HG03558 (cell line): ENCODE measurements around the gene TNS1.

Experiments used
- ATAC-seq: cut with Tn5 transposase; IDR thresholded peaks from one replicate; pipeline ENCODE4 v1.9.1; 2021; ENCODE audit warnings: moderate number of reproducible peaks; ENCODE audit not compliant: unreplicated experiment; ENCODE audit errors: extremely low read depth

TNS1 gene

DNA sequence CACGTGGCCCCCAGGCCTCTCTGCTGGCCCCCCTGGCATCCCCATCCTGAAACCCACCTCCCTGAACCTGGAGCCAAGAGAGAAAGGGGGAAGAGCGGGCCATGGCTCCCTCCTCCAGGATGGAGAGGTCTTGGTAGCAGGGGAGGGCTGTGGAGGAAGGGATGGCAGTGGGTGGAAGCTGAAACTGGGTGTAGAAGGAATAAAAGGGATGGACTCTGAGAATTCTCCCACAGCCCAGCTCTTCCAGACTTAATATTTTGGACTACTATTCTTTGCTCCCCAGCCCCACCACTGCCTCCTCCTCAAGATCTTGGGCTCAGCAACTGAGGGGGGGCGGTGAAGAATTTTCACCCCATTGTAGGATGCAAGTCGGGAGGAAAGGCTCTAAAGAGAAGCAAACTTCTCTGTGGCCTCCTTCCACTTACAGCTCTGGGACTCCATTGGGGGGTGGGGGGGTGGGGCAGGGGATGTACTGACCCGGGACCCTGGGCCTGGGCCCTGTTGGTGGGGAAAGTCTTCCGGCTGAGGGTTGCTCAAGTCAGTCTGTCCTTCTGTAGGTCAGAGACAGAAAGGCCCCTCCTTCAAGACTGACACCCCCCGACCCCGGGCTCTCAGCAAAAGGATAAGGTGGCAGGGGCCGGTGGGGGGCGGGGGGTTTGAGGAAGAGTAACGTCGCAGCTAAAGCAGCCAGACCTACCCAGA is 501 bp downstream of the TNS1 start:
- no peak for ATAC-seq

GRCh38 chr2:218001629-218002028 is 1.2 kb downstream of the TNS1 start:
- ATAC-seq = no peak

DNA sequence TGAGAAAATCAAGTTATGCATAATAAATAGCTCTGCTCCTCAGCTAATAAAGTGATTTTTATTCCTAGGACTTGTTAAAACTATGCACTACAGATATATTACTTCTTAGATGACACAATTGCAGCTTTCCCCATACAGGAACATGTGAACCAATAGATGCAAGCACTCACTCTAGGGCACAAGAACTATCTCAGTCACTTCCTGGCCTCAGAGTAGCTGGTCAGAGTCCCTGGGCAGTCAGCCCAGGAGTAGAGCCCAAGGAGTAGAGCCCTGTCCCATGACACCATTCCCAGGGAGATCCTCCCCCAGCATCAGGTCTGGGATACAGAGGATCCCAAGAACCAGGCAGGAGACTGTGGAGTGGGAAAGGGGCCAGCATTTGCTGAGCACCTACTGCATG is 2.7 kb downstream of the TNS1 start:
- ATAC-seq = no peak

- no peak for ATAC-seq
Observed at GRCh38 chr2:217999595-217999959, 3.2 kb downstream of the TNS1 start.

DNA sequence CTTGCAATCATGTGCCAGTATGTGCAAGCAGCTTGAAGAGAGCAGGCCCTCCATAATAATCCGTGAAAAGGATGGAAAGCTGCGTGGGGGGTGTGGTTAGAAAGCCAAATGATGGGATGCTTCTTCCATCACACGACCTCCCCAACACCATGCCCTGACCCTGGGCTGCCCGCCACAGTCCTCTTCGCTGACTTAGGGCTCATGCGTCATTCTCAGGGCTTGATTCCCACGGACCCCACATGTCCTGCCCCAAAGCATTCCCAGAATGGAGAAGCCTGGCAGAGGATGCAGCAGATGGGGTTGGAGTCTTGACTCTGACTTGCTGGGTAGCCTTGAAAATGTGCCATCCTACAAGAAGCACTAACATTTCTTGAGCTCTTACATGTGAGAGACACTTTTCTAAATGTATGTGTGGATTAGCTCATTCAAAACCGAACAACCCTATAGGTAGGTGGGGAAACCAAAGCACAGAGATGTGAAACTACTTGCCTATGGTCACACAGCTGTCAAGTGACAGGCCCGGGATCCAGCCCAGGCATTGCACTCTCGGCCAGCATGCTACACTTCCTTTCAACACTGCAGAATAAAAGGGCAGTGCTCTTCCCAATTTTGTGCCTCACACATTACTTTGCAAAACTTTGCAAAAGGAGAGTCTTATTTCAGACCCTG is 3.7 kb downstream of the TNS1 start:
- ATAC-seq = no peak

GRCh38 chr2:217997510-217997909 is 5.3 kb downstream of the TNS1 start:
- ATAC-seq = no peak

GRCh38 chr2:217996361-217996760 is 6.4 kb downstream of the TNS1 start:
- ATAC-seq = no peak

DNA sequence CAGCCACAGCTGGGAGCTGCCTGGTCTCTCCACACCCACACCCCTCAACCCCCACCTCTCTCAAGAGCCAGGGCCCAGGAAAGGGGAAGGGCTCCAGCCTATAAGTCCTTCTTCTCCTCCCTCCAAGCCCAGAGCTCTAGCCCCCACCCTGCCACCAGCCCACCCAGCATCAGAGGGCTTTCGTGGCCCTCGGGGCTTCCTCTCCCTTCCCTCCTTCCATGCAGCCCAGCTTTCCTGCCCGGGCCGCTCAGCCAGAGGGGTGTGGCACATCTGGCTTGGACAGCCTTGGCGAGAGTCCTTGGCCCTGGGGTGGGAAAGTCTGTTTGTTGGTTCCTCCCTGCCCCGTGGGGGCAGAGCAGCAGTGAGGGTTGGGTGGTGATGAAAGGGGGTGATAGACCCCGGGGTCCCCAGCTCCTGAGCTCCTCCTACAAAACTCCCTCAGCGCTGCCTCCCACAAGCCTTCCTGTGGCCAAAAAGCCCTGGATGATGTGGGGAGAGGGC is 7.0 kb downstream of the TNS1 start:
- ATAC-seq = no peak

DNA sequence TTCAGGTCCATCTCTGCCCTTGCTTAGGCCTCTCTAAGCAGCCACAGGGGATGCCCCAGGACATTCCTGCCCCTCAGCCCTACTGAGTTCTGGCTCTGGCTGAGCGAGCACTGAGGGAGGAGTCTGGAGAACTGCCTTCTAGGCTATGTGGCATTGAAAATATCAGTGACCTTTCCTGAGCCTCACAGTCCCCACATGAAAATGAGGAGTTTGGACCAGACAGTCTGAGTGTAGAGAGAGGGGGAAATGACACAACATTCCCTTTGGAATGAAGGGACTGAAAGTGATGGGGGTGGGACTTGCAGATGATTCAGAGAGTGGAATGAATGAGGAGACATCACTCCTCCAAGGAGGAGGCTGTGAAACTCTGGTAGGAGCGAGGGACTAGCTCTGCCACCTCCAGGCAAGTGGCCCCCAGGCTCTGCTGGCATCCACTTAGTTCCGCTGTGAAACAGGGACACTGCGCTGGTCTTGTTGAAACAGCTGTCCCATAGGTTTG is 8.0 kb downstream of the TNS1 start:
- ATAC-seq = no peak

GRCh38 chr2:217993817-217994463 is 8.9 kb downstream of the TNS1 start:
- no peak for ATAC-seq

DNA sequence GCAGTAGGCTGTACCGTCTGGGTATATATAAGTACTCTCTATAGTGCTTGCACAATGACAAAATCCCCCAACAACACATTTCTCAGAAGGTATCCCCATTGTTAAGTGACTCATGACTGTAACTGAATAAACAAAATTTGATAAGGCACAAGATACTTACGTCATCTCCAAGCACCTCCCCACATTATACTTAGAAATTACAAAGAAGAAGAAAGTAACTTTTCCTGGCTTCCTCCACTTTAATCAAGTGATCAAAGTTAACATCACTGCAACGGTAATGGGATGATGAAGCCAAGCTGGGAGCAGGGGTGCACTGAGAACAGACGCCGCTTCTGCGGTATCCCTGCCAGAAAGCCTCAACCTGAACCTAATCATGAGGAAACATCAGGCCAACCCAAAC is 9.7 kb downstream of the TNS1 start:
- ATAC-seq = no peak

DNA sequence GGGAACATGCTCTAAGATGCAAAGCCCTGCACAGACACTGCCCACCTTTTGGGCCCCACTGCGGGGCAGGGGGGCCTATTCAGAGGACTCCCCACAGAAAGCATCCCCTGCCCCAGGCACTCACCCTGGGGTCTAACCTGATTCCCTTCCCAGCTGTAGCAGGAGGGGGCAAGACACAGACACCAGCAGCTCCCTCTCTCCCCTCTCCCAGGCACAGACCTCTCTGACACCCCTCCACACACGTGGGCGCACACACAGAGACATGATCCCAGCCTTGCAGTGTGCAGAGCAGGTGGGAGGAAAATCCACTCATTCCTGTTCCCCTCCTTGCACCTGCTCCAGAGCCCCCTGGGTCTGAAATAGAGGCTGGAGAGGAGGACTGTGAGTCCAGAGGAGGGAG is 10.7 kb downstream of the TNS1 start:
- ATAC-seq = no peak

DNA sequence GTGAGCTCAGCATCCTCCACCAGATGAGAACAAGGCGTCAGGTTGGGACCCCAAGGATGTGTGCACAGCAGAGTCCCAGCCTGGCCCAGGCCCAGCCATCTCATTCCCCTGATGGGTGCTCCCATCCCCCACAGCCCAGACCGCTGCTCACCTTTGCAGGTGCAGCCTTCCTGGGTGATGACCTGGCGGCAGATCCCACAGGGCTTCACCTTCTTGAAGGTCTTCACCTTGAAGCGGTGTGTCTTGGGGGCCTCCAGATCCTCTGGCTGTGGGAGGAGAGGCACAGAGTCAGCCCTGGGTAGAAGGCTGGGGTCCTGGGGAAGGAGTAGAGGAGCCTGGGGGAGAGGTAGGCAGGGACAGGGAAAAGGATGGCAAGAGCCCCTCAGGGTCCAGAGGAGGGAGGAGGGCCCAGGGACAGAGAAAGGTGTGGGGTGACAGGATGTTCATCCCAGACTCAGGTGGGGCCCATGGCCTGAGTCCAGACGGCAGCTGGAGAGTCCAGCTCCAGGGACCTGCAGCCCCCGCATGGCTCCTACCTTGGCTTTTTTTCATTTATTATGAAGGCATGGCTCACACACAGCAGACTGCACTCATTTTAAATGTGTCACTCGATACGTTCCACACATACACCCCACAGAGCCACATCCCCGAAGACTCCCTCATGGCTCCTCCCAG is 11.9 kb downstream of the TNS1 start:
- no peak for ATAC-seq

GRCh38 chr2:217990389-217990788 is 12.4 kb downstream of the TNS1 start:
- ATAC-seq = no peak

DNA sequence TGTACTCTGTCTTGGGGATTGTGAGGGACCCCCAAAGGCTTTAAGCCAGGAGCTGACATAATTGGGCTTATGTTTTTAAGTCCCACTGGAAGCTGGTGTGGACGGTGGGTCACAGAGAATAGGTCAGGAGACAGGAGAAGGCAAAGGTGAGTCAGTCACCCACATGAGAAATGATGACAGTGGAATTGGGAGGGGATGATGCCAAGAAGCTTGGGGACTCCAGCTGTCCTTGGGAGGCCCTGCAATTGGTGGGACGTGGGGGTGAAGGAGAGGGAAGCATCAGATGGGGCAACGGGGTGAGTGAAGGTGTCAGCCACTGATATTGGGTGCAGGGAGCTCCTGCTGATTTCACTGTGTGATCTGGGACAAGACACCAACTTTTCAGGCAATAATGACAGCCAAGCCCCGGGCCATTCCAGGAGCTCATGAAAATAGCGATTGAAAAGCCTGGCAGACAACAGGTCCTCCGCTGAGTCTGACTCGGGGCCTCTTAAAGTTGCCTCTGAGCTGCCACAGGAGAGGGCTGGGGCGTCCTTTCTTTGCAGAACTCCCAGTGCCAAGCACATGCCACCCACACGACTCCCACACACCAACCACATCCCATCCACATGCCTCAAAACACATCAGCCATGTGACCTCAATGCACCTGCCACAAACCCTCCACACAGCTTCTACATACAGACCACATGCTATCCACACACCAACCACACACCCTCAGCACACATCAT is 13.4 kb downstream of the TNS1 start:
- ATAC-seq = no peak

DNA sequence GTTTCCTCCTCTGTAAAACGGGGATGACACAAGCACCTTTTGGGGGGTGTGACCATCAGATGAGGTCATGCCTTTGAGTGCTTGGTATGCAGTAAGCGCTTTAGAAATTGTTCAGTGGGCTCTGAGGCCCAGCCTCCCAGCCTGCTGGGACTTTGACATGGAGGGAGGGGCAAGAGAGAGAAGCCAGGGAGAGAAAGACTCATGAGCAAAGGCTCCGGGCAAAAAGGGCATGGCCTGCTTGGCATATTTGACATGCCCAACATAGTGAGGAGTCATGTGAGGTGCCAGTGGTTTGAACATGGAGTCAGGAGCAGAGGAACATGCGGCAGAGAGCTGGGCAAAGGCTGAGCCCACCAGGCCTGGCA is 14.0 kb downstream of the TNS1 start:
- ATAC-seq = no peak

DNA sequence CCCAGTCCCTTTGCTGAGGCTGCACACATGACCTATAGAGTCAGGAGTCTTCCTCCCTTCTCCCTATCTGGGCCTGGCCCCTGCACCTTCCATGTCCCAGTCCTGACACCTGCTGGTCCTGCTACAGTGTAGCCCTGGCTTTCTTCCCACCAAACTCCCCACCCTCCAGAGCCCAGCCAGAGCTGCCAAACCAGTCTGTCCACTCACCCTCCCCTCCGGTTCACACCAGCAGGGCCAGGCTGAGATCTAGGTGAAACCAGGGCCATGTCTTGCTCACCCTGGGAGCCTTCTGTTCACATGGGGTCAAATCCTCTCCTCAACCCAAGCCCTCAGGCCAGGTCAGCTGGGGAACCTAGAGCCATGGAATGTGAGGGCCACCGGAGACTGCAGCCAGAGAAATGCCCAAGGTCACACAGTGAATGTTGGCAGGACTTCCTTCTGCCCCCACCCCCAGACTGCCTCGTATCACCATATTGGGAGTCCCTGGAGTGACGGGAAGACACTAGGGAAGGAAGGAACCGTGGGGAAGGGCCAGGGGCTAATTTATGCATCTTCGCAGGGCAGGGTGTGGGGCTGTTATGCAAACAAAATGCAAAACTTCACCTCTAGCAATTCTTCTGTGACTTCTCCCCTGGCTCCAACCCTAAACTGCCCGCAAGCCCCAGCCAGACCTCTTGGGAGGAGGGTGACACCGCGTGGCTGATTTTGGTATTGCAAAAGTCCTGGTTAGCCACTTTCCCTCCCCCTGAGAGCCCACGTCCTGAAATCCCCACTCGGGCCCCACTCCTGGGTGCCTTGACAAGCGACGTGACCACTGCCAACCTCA is 14.6 kb downstream of the TNS1 start:
- ATAC-seq = no peak

GRCh38 chr2:217987391-217987790 is 15.4 kb downstream of the TNS1 start:
- ATAC-seq = no peak

DNA sequence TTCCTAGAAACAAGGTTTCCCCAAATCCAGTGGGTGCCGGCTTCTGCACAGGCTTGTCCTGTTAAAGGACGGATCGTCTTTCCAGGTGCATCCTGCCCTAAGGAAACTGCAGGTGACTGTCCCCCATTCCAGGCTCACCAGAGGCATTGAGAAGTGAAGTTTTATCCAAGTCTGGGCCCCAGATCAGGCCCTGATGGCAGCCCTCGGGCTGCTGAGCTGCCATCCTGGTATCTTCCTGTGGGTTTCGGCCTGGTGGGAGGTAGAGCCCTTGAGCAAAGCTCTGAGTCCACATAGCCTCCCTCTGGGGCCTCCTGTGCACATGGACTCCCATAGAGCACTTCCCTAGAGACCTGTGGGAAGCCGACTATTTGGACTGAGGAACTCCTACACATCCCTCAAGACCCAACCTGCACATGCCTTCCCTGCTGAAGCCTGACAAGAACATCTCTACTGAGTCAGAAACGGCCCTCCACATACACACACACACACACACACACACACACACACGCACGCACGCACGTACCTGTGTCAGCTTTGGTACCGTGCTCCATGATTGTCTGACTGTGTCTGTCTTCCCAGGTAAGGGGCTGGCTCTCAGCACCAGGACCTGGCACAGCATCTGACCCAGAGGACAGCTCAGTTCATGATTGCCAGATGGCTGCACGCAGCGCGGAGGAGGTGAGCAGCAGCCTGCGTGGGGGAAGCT is 16.4 kb downstream of the TNS1 start:
- ATAC-seq = no peak
